ENCODE data around the gene TBCD. TPM values are rescaled to one million over a fixed set of nuclear protein-coding genes. Genes with fewer than 3 reads are reported as not detected.
"Not testable (repeated sequence)": the region's sequence is repeated elsewhere in the genome, so short reads cannot be mapped to it uniquely, and the experiment has no call there.

Gene TBCD
- total and polyA plus RNA-seq, 5 experiments from 2014 or later = 41.2 to 170 (median 91.9) TPM

GRCh38 chr17:82779541-82779940 lies 27.7 kb downstream of the TBCD start:
- peaks cover 0 to 17% (median 0%) of the 10 kb centered on the region in 3 donors for H3K36me3 Mint-ChIP-seq
- ATAC-seq = no peak
- no peak for DNase-seq
- H3K27me3 Mint-ChIP-seq = no peaks in the 10 kb centered on the region
- peaks cover 12 to 37% (median 32%) of the 10 kb centered on the region in 4 donors for H3K4me1 Mint-ChIP-seq
- no peak overlapping the region for H3K4me3 Mint-ChIP-seq
- no peaks in the 10 kb centered on the region for H3K9me3 Mint-ChIP-seq
- POLR2A ChIA-PET = no interaction called here
- no peak overlapping the region for H3K27ac Mint-ChIP-seq

- Mint-ChIP-seq H3K4me3 (no peak overlapping the region), H3K9me3 (no peaks in the 10 kb centered on the region), H3K36me3 (peaks cover 0 to 17% (median 0%) of the 10 kb centered on the region in 3 donors), H3K27me3 (no peaks in the 10 kb centered on the region), H3K27ac (no peak overlapping the region), H3K4me1 (peaks cover 12 to 31% (median 26%) of the 10 kb centered on the region in 4 donors)
- no peak for DNase-seq
- POLR2A ChIA-PET = interaction anchor here (0.7 kb wide), 1 partner anchor 60 kb away, joined by 6 read pairs; no protein-coding TSS in a partner anchor
- ATAC-seq = no peak
Observed at GRCh38 chr17:82780195-82780594, 28.3 kb downstream of the TBCD start.

- Mint-ChIP-seq H3K36me3 (peaks cover 0 to 19% (median 0%) of the 10 kb centered on the region in 3 donors), H3K9me3 (no peaks in the 10 kb centered on the region), H3K4me1 (peaks cover 10 to 23% (median 19%) of the 10 kb centered on the region in 4 donors), H3K27ac (peak overlapping the region in 2 of 10 donors; percentile 46 to 91), H3K27me3 (no peaks in the 10 kb centered on the region), H3K4me3 (no peak overlapping the region)
- no peak for DNase-seq
- ATAC-seq = peak in 1 of 2 donors; percentile 26
- POLR2A ChIA-PET = interaction anchor here (0.7 to 1.5 kb wide), 4 partner anchors 59 to 137 kb away, joined by 3 to 8 read pairs (median 5); no protein-coding TSS in a partner anchor
Observed at GRCh38 chr17:82780971-82781893, 29.4 kb downstream of the TBCD start.

GRCh38 chr17:82781894-82782274 lies 30.0 kb downstream of the TBCD start:
- Mint-ChIP-seq H3K27me3 (no peaks in the 10 kb centered on the region), H3K9me3 (no peaks in the 10 kb centered on the region), H3K4me3 (no peak overlapping the region), H3K27ac (peak overlapping the region in 3 of 10 donors; percentile 46 to 66 (median 63)), H3K36me3 (peaks cover 0 to 19% (median 0%) of the 10 kb centered on the region in 3 donors), H3K4me1 (peaks cover 10 to 17% (median 15%) of the 10 kb centered on the region in 4 donors)
- POLR2A ChIA-PET = interaction anchor here (0.8 to 1.5 kb wide), 3 partner anchors 82 to 136 kb away, joined by 3 to 8 read pairs (median 4); no protein-coding TSS in a partner anchor
- ATAC-seq (peak; percentile 100), DNase-seq (peak; percentile 69 to 92 (median 86))

- ATAC-seq (no peak), DNase-seq (no peak)
- H3K4me3 Mint-ChIP-seq = peak overlapping the region in 2 of 10 donors; percentile 32 to 36
- H3K27ac Mint-ChIP-seq = peak overlapping the region in 4 of 10 donors; percentile 59 to 87 (median 72)
- no peaks in the 10 kb centered on the region for H3K9me3 Mint-ChIP-seq
- H3K27me3 Mint-ChIP-seq = no peaks in the 10 kb centered on the region
- peaks cover 8 to 19% (median 11%) of the 10 kb centered on the region in 4 donors for H3K4me1 Mint-ChIP-seq
- POLR2A ChIA-PET = no interaction called here
- peaks cover 0 to 19% (median 0%) of the 10 kb centered on the region in 3 donors for H3K36me3 Mint-ChIP-seq
Observed at GRCh38 chr17:82782657-82783207, 30.9 kb downstream of the TBCD start.

GRCh38 chr17:82783498-82783897 lies 31.6 kb downstream of the TBCD start:
- Mint-ChIP-seq H3K36me3 (peaks cover 0 to 22% (median 0%) of the 10 kb centered on the region in 3 donors), H3K4me1 (peaks cover 8 to 20% (median 12%) of the 10 kb centered on the region in 4 donors), H3K9me3 (no peaks in the 10 kb centered on the region), H3K4me3 (no peak overlapping the region), H3K27me3 (no peaks in the 10 kb centered on the region), H3K27ac (peak overlapping the region in 2 of 10 donors; percentile 11 to 59)
- POLR2A ChIA-PET = no interaction called here
- ATAC-seq = no peak
- DNase-seq = no peak

- Mint-ChIP-seq H3K36me3 (peaks cover 0 to 22% (median 0%) of the 10 kb centered on the region in 3 donors), H3K4me1 (peaks cover 8 to 20% (median 11%) of the 10 kb centered on the region in 4 donors)
- H3K9me3 Mint-ChIP-seq, POLR2A ChIA-PET, DNase-seq, H3K27ac Mint-ChIP-seq, ATAC-seq, H3K27me3 Mint-ChIP-seq, H3K4me3 Mint-ChIP-seq: not testable (repeated sequence)
Observed at GRCh38 chr17:82785581-82785980, 33.7 kb downstream of the TBCD start.

- ATAC-seq = no peak
- Mint-ChIP-seq H3K27me3 (no peaks in the 10 kb centered on the region), H3K9me3 (no peaks in the 10 kb centered on the region), H3K36me3 (peaks cover 0 to 26% (median 0%) of the 10 kb centered on the region in 3 donors), H3K27ac (no peak overlapping the region), H3K4me1 (peaks cover 8 to 20% (median 11%) of the 10 kb centered on the region in 4 donors), H3K4me3 (no peak overlapping the region)
- POLR2A ChIA-PET = no interaction called here
- no peak for DNase-seq
Observed at GRCh38 chr17:82786427-82786826, 34.6 kb downstream of the TBCD start.

- Mint-ChIP-seq H3K4me1 (peaks cover 7 to 14% (median 10%) of the 10 kb centered on the region in 4 donors), H3K36me3 (peaks cover 0 to 26% (median 0%) of the 10 kb centered on the region in 3 donors), H3K4me3 (no peak overlapping the region), H3K27me3 (no peaks in the 10 kb centered on the region), H3K27ac (no peak overlapping the region), H3K9me3 (no peaks in the 10 kb centered on the region)
- DNase-seq (no peak), ATAC-seq (no peak)
- POLR2A ChIA-PET = interaction anchor here (0.7 kb wide), 1 partner anchor 71 kb away, joined by 3 read pairs; no protein-coding TSS in a partner anchor
Observed at GRCh38 chr17:82787081-82787848, 35.4 kb downstream of the TBCD start.

- POLR2A ChIA-PET = interaction anchor here (0.6 to 0.7 kb wide), 2 partner anchors 70 to 129 kb away, joined by 3 read pairs; no protein-coding TSS in a partner anchor
Observed at GRCh38 chr17:82788206-82789001, 36.5 kb downstream of the TBCD start.

GRCh38 chr17:82789051-82789592 lies 37.3 kb downstream of the TBCD start:
- H3K4me3 Mint-ChIP-seq = no peak overlapping the region

More at GRCh38 chr17:82788206-82789001, 36.5 kb downstream of the TBCD start:
- no peaks in the 10 kb centered on the region for H3K27me3 Mint-ChIP-seq
- ATAC-seq (no peak), DNase-seq (no peak)
- peaks cover 0 to 8% (median 5%) of the 10 kb centered on the region in 4 donors for H3K4me1 Mint-ChIP-seq
- H3K36me3 Mint-ChIP-seq = peaks cover 0 to 19% (median 0%) of the 10 kb centered on the region in 3 donors
- H3K9me3 Mint-ChIP-seq = no peaks in the 10 kb centered on the region
- no peak overlapping the region for H3K4me3 Mint-ChIP-seq
- no peak overlapping the region for H3K27ac Mint-ChIP-seq

More at GRCh38 chr17:82789051-82789592, 37.3 kb downstream of the TBCD start:
- ATAC-seq (no peak), DNase-seq (no peak)
- no peaks in the 10 kb centered on the region for H3K27me3 Mint-ChIP-seq
- H3K9me3 Mint-ChIP-seq = no peaks in the 10 kb centered on the region
- H3K36me3 Mint-ChIP-seq = peaks cover 0 to 14% (median 0%) of the 10 kb centered on the region in 3 donors
- peak overlapping the region in 1 of 10 donors; percentile 19 for H3K27ac Mint-ChIP-seq
- peaks cover 0 to 8% (median 5%) of the 10 kb centered on the region in 4 donors for H3K4me1 Mint-ChIP-seq
- POLR2A ChIA-PET = interaction anchor here (0.6 kb wide), 1 partner anchor 128 kb away, joined by 3 read pairs; no protein-coding TSS in a partner anchor
